ENCODE results near the gene TMEM9.
A peak's percentile ranks its signal among the peaks of the same experiment; 100 is the strongest.

Gene TMEM9

DNA sequence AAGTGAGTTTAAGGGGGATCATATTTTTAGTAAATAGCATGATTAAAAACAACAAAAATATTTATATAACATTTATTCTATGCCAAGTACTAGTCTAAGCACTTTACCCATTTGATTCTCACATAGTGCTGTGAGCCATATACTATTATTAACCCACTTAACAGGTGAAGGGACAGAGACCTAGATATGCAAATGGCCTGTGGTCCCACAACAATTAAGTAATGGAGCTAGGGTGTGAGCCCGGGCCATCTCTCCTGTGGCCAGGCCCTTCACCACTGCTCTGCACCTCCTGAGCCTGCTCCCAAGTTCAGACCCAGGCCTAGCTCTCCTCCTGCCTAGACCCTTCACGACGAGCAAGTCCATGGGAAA is 27.8 kb downstream of the TMEM9 start:
- DNase-seq, result no peak

DNA sequence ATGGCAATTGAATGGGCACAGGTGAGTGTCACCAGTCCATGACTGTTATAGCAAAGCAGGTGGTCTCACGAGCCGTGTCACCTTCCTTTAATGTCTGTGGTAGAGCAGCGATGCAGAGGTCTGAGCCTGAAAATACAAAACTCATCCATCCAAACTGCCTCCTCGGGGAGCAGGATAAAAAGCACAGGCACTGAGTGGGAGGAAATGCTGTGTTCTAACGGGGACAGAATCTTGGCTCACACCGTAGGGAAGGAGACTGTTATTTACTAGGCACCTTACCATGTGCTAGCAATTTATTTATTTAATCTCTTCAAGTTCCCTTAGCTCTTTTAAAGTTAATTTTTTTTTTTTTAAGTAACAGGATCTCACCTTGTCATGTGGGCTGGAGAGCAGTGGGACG is 28.5 kb downstream of the TMEM9 start:
- no peak for DNase-seq

DNA sequence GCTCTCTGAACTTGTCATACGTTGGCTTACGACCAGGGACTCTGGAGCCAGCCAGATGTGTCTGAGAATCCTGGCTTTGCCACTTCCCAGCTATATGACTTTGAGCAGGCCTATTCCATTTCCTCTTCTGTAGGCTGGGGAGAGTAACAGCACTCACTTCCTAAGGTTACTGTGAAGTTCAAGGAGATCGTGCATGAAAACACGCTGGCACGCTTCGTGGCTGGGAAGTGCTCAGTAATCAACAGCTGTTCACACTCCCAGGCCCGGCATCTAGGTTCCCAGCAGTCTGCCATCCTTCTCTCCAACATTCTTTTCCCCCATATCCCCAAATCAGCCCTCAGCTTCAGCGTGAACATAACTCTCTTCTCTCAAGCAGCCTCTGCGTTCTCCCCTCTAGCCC is 29.3 kb downstream of the TMEM9 start:
- no peak for DNase-seq

DNA sequence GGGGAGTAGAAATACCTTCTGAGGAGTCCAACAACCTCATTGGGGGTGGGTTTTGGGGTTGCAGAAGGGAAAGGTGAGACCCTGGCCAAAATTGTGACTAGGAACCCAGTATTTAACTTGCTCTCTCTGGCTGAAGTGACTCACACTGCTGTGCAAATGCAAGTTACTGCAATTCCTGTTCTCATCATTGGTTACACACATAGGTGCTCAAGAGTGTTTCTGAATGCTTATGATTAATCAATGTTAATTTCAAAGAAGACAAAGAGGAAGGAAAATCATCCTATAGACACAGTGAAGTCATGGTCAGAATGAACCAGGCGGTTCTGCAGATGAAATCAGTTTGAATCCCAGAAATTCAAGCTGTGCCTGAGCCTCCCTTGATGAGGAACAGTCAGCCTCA is 30.4 kb downstream of the TMEM9 start:
- no peak for DNase-seq

DNA sequence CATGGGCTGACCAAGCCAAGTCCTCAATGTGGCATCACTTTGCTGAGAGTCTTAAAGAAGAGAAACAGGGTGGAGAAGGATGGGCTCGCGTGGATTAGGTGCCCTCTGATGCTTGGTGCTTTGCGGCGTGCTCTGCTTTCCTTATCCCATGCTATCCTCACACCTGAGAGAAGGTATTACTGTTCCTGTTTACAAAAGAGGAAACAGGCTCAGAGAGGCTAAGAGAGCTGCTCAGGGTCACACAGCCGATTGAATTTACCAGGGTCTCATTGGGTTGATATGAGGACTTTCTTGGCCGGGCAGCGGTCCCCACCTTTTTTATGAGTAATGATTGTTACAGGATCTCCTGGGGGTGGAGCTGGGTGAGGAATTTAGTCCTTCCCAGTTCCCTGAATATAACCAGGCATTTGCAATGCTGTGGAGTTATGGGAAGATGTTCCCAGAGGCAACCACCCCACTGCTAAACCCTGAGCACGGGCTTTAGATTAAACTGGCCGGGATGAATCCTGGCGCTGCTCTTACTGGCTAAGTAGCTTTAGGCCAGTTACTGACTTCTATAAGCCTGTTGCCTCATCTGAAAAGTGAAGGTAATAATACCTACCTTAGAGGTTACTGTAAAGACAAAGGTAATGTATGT is 31.8 kb downstream of the TMEM9 start:
- no peak for DNase-seq

DNA sequence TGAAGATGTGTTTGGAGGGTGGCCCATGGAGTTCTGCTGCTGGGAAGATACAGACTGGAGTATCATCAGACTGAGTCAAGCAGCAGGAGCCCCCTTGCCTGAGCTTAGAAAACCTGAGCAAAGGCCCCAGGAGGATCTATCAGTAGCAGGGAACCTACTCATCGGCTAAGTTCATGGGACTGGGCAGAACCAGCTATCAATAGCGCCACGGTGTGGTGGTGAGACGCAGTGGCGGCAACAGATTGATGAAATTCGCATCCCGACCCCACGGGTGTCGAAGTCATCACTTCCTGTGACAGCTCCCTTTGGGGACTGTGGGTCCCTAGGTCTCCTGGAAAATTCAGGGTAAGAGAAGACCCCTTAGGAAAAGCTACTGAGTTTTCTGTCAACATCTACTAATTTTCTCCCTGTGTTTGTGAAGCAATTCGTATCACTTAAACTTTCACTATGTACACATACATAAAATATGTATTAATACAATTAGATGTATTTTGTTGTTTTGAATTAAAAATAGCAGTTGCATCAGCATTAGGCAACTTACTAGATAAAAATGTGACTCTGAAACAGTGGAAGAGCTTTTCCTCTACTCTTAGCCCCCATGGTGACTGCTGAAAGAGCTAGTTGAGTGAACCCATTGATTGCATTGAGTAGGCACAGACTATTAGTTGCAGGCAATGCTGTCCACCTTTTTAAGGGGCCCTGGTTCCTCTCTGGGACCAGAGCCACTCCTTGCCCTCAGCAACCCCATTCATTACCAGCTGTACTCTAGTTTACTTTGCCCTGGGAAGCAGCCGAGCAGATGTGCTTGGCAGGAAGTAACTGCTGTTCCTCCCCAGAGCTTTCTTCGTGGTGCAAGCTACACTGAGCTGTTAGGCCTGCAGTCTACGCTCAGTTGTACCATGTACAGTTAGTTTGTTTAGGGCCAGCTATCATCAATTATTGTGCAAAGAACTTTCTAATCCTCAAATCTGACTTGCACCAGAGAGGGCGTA is 34.8 kb downstream of the TMEM9 start:
- peak; percentile 28 to 57 for DNase-seq

DNA sequence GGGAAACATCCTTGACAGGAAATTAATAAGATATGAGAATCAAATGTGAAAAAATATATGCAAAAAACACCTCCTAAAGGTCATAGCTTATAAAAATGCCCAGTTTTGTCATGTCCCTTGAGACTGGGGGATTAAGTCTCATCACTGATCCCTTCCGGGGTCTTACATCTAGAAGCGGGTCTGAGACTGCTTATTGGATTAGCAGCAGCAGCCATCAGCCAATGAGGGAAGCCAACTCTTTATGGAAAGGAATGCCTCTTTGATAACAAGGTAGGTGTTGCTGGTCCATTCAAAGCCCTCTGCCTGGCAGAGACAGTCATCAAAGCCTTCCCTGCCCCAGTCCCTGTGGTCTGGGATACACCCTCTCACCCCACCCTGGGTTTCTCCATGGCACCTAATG is 38.2 kb downstream of the TMEM9 start:
- DNase-seq, result no peak

DNA sequence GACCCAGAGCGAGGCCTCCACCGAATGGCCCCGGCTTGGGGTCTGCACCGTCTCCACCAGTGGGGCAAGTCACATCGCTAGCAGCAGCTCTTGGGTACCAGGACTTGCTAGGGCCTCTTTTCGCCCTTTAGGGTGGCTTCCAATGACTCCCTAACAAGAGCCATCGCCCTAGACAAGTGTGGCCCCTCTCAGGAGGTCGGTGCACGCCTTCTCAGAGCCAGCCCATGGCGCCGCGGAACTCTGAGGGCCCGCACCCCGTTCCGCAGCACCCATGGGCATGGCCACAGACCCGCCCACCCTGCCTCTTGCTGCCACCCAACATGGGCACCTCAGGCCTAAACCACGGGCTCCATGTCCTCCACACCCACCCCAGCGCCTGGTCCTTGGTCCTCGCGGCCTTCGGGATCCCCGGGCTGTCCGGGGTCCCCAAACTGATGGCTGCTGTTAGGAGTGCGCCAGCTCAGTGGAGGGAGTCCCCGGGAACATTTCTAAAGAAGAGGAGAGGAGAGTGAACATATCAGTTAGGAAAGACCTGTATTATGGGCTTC is 38.8 kb downstream of the TMEM9 start:
- no peak for DNase-seq

DNA sequence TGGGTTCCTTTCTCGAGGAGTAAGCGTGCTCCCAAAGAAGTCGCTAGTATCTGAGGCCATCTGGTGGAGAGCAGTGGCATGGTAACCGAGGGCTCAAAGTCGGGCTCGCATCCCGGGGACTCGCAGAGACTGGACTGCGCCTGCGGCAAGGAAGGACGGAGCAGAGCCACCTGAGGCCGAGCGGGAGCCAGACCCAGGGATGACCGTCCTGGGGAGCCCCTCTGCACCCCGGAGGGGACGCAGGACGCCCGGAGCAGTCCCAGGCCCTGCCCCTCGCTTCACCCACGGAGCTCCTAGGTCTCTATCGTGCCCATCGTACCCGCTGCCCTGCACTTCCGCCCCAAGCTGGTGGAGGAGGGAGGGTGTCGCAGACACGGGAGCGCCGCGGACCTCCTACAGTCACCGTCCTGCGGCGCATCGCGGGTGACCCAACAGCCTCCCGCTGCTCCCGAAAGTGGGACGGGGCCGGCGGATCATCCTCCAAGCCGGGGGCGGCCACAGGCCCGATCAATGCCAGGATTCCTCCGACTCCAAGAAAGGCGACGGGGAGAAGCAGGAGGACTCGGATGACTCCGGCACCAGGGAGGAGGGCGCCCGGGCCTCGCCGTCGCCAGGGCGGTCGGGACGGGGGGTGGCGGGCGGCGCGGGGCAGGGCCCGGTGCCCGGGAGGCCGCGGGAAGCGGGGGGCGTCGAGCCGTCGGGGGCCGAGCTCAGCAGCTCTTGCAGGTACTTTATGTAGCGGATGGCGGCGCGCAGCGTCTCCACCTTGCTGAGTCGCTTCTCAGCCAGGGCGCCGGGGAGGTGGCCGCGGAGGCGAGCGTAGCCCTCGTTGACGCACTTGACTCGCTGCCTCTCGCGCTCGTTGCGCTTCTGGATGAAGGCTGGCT is 39.8 kb downstream of the TMEM9 start:
- peak; percentile 61 to 78 for DNase-seq

DNA sequence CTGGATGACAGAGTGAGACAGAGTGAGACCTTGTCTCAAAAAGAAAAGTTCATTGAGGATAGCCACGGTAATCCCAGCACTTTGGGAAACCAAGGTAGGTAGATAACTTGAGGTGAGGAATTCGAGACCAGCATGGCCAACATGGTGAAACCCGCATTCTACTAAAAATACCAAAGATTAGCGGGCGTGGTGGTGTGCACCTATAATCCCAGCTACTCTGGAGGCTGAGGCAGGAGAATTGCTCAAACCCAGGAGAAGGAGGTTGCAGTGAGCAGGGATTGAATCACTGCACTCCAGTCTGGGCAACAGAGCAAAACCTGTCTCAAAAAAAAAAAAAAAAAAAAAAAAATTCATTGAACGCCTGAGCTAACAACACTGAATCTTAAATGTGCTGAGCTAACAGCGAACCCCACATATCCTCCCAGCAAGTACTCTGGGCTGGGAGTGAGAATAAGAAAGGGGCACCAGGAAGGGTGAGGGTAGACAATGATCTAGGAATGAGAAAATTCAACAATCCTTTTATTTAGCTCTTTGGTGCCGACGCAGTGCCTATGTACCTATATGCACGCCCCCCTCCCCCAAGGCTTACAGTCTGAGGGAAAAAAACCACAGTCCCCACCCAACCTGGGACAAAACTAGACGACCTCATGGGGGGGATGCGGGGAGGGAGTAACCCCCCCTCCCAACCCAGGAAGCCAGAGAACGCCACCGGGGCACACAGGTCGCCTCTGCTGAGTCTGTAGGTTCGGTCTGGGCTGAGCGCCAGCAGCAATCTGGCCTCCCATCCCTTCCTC is 40.6 kb downstream of the TMEM9 start:
- DNase-seq, result no peak

DNA sequence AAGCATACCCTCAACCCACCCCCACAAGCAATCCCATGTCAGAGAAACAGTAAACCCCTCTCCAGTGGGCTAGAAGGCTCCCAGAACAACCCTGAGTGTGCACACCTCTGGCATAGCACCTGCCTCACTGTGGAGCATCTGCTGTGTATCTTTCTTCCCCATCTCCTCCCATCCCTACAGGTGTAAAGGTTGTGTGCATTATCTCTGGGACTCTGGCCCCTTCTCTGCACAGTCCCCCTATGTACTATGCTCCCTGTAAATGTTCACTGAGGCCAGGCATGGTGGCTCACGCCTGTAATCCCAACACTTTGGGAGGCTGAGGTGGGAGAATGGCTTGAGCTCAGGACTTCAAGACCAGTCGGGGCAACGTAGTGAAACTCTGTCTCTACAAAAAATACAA is 41.3 kb downstream of the TMEM9 start:
- DNase-seq, result no peak

DNA sequence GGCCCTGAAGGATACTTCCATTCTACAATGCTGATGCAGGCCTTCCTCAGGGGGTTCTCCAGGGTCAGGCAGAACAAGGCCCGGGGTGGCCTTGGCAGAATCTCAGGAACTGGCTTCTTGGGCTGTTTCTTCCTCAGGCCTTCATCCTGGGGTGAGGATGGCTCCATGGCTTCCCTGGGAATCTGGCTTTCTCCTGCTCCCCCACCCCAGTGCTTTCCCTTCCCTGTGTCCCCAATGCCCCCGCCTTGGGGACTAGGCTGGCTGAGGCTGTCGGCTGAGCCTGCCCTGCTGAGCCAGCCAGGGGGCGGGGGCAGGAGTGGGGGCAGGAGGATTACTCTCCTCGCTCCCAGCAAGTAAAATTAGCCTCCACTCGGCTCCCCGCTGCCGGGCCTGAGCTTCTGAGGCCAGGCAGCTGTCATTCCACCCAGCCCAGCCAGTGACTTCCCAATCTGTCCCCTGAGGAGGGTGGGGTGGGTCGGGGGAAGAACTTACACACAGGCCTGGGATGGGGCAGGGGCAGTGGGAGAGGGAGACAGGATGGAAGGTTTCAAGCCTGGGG is 42.0 kb downstream of the TMEM9 start, which contains the start of gene CACNA1S:
Gene CACNA1S (minus strand): TSS at position 254 of the 559 bp plus-strand sequence. CDS start 87 bp downstream, at position 167.
- no peak for DNase-seq

DNA sequence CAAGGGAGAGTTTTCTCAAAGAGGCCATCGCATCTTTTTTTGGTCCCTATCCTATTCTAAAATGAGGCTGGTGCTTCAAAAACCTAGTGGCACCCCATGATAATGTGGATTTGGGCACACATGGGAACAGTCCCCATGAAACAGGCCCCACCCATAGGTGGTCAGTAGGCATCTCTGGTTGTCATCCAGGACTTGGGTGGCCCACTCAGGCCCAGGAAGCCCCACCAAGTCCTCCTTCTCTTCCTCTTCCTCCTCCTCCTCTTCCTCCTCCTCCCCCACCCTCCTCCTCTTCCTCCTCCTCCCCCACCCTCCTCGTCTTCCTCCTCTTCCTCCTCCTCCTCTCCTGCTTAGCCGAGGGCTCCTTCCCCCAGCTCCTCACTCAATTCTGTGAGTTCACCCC is 42.6 kb downstream of the TMEM9 start:
- DNase-seq, result no peak

DNA sequence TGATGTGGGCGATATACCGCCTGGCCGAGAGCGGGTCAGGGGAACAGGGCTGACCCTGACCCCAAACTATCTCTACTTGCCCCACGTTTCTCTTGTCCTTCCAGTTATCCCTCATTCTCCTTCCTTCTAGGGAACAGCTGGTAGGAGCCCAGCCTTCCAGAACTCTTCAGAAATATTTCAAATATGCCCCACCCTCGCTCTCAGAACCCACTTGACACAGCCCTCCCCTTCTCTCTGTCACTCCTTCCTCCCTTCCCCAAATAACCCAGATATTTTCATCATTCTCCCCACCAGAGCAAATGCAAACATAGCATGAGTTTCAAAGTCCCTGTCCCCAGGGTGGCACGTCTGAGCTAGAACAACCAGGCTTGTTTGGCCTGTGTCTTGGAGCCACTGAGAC is 43.1 kb downstream of the TMEM9 start:
- no peak for DNase-seq

DNA sequence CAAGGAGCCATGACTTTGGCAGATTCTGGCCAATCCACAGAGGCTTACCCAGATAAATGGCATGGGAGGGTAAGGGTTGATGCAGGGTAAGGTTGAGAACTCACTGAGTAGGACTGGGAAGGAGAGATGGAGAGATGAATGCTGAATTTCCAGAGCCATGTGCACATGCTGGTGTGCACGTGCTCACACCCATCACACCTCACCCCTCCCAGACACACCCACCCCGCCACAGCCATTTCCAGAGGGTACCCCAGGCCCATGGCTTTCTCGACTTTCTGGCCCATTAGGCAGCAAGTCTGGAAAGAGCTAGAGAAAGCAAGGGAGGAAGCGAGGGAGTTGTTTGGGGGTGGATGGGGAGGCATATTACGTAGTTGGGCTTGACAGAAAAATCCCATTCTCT is 43.7 kb downstream of the TMEM9 start:
- no peak for DNase-seq

DNA sequence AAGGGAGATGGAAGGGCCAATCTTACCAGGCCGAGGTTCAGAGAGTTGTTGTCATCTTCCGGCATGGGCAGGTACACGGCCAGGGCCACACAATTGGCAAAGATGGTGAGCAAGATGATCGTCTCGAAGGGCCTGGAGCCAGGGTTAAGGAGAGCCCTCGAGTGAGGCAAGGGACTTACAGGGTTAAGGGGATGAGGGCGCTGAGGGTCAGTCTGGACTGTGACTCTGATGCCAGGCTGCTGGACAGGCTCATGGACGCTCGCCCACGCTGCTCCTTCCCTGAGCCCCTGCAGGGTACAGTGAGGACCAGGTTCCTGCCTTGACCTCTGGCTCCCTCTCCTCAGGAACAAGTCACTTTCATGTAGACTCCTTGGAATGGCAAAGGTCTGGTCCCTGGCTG is 44.1 kb downstream of the TMEM9 start:
- no peak for DNase-seq

DNA sequence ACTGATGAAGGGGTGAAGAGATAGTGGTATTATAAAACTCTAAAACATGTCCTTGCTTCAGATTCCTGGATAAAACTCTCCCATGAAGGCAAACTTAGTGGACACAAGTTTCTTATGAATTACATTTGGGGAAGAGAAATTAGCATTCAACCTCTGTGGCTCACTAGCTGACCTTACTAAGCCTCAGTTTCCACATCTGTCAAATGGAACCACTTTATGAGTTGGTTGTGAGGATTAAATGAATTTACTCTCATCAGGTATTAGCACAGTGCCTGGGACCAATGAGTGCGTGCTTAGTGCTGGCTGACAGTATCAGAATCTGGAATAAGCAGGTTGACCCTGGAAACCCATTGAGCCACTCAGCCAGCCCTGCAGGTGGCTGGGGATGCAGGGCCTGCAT is 44.6 kb downstream of the TMEM9 start:
- DNase-seq, result no peak

DNA sequence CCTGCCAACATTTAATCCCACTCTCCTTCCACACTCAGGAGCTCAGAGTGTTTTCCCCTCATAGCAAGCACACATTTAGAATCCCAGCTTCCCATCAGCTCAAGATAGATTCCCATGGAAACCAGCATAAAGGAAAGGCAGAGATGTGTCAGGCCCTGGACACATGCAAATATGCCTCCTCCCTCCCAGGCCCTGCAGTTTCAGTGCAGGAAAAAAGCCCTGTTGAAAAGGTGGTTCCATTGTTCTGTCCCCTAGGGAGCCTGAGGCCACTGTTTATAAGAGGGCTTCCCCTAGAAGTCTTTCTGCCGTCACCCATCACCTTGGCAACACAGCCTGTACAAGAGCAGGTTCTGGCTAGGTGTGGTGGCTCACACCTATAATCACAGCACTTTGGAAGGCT is 45.7 kb downstream of the TMEM9 start:
- no peak for DNase-seq

DNA sequence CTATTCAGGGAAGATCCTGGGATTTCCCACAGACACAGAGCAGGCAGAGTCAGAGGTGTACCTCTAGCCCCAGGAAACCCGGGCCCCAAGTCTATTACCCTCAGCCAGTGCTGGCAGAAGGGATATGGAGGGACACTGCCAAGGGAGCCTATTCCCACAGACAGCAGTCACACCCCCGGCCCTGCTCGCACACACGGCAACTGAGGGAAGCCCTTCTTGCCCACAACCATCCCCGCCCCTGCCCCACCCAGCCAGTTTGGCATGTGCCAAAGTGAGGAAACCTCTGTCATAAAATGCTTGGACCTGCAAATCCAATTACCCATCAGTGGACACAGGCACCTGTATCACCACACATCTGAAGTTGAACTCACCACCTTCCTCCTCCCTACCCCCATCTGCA is 48.6 kb downstream of the TMEM9 start:
- DNase-seq, result no peak

DNA sequence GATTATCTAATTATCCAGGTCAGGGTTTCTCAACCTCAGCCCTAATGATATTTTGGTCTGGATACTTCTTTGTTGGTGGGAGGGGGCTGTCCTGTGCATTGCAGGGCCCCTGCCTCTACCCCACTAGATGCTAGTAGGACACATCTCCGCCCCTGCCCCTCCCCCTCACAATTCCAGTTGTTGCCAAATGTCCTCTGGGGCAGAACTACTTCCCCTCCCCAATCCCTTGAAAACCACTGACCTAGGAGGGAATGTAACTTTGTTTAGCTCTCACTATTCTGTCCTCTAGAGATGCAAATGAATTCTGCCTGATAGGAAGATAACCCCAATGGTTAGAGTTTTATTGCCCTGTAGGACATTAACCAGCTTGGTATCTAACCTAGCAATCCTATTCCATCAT is 50.1 kb downstream of the TMEM9 start:
- no peak for DNase-seq

DNA sequence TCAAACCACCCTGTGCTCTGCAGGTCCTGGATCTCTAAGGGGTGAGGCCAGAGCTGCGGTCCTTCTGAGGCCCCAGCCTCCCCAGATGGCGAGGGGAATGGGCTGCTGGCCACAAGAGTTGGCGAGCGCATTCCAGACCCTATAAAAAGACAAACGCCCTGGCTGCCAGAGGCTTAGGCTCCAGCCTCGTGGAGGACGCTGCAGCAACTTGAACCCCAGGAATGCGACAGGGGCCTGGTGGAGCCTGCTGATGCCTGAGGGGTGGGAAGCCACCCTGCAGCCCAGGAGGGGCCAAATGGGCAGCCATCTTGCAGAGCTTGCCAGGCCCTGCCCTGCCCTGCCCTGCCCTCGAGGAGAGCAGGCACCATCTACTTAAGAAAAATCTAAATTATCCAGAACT is 50.6 kb downstream of the TMEM9 start:
- no peak for DNase-seq
